Measurements from ENCODE around the gene SRP54. TPM values are rescaled to one million over a fixed set of nuclear protein-coding genes. Genes with fewer than 3 reads are reported as not detected.

The SRP54 gene
- total and polyA plus RNA-seq, 2 of the 8 experiments (the other 6 are each of a cell fraction or from before 2014, with no cell fraction given) = 19.7 to 60.0 TPM

- TF ChIP-seq, protein P1, sequence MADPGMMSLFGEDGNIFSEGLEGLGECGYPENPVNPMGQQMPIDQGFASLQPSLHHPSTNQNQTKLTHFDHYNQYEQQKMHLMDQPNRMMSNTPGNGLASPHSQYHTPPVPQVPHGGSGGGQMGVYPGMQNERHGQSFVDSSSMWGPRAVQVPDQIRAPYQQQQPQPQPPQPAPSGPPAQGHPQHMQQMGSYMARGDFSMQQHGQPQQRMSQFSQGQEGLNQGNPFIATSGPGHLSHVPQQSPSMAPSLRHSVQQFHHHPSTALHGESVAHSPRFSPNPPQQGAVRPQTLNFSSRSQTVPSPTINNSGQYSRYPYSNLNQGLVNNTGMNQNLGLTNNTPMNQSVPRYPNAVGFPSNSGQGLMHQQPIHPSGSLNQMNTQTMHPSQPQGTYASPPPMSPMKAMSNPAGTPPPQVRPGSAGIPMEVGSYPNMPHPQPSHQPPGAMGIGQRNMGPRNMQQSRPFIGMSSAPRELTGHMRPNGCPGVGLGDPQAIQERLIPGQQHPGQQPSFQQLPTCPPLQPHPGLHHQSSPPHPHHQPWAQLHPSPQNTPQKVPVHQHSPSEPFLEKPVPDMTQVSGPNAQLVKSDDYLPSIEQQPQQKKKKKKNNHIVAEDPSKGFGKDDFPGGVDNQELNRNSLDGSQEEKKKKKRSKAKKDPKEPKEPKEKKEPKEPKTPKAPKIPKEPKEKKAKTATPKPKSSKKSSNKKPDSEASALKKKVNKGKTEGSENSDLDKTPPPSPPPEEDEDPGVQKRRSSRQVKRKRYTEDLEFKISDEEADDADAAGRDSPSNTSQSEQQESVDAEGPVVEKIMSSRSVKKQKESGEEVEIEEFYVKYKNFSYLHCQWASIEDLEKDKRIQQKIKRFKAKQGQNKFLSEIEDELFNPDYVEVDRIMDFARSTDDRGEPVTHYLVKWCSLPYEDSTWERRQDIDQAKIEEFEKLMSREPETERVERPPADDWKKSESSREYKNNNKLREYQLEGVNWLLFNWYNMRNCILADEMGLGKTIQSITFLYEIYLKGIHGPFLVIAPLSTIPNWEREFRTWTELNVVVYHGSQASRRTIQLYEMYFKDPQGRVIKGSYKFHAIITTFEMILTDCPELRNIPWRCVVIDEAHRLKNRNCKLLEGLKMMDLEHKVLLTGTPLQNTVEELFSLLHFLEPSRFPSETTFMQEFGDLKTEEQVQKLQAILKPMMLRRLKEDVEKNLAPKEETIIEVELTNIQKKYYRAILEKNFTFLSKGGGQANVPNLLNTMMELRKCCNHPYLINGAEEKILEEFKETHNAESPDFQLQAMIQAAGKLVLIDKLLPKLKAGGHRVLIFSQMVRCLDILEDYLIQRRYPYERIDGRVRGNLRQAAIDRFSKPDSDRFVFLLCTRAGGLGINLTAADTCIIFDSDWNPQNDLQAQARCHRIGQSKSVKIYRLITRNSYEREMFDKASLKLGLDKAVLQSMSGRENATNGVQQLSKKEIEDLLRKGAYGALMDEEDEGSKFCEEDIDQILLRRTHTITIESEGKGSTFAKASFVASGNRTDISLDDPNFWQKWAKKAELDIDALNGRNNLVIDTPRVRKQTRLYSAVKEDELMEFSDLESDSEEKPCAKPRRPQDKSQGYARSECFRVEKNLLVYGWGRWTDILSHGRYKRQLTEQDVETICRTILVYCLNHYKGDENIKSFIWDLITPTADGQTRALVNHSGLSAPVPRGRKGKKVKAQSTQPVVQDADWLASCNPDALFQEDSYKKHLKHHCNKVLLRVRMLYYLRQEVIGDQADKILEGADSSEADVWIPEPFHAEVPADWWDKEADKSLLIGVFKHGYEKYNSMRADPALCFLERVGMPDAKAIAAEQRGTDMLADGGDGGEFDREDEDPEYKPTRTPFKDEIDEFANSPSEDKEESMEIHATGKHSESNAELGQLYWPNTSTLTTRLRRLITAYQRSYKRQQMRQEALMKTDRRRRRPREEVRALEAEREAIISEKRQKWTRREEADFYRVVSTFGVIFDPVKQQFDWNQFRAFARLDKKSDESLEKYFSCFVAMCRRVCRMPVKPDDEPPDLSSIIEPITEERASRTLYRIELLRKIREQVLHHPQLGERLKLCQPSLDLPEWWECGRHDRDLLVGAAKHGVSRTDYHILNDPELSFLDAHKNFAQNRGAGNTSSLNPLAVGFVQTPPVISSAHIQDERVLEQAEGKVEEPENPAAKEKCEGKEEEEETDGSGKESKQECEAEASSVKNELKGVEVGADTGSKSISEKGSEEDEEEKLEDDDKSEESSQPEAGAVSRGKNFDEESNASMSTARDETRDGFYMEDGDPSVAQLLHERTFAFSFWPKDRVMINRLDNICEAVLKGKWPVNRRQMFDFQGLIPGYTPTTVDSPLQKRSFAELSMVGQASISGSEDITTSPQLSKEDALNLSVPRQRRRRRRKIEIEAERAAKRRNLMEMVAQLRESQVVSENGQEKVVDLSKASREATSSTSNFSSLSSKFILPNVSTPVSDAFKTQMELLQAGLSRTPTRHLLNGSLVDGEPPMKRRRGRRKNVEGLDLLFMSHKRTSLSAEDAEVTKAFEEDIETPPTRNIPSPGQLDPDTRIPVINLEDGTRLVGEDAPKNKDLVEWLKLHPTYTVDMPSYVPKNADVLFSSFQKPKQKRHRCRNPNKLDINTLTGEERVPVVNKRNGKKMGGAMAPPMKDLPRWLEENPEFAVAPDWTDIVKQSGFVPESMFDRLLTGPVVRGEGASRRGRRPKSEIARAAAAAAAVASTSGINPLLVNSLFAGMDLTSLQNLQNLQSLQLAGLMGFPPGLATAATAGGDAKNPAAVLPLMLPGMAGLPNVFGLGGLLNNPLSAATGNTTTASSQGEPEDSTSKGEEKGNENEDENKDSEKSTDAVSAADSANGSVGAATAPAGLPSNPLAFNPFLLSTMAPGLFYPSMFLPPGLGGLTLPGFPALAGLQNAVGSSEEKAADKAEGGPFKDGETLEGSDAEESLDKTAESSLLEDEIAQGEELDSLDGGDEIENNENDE (IDR thresholded peaks at IDR 0.05; ENCODE audit: insufficient replicate concordance, low read length) = no peak
- TF ChIP-seq SAP30 (IDR thresholded peaks at IDR 0.05; ENCODE audit: insufficient read depth, insufficient replicate concordance, low read length) (no peak), PHF8 (conservative IDR thresholded peaks at IDR 0.05; ENCODE audit: low read depth, low read length) (no peak), NANOG (IDR thresholded peaks at IDR 0.05; ENCODE audit: insufficient read depth, low read depth, low read length, poor library complexity, severe bottlenecking) (no peak), BCL11A (IDR thresholded peaks at IDR 0.05; ENCODE audit: low read depth in 2 of 2, low read length in 2 of 2) (no peak), TCF12 (IDR thresholded peaks at IDR 0.05; ENCODE audit: low read depth, low read length) (no peak), CBX8 (IDR thresholded peaks at IDR 0.05; ENCODE audit: borderline replicate concordance, low read depth, low read length) (no peak), TAF7 (optimal IDR thresholded peaks at IDR 0.05; ENCODE audit: borderline replicate concordance, low read depth, low read length) (no peak)
These were observed 4.4 kb downstream of the SRP54 start (continued) for GRCh38 chr14:34987180-34987579.

Data from H1 (cell line).